Pancreas (tissue), 10 donors: Measurements from ENCODE around the gene XRCC3. TPM values are rescaled to one million over a fixed set of nuclear protein-coding genes. Genes with fewer than 3 reads are reported as not detected.
A peak's percentile ranks its signal among the peaks of the same experiment; 100 is the strongest.

Source experiments
- ATAC-seq, 4 donors: fragments of 200-7000 bp; cut with Tn5 transposase; one replicate each; pipeline versions ENCODE4 v1.8.0 to v1.9.1; 2020; ENCODE audit warnings: mild to moderate bottlenecking in 4 of 4, moderate library complexity in 4 of 4
- DNase-seq, 6 donors: peaks; one replicate each; pipeline ENCODE4 v3.0.0-alpha.2; 2020
- FAIRE-seq: peaks from 2 replicates; lab custom pipeline; 2012; peaks lifted over from hg19 to GRCh38; lab: Jason Lieb, UNC
- H3K27ac ChIP-seq, 4 donors: fragments of 200-600 bp; sonication (generic); 1 replicate in 3 of 4; 2 replicates in 1 of 4; pipeline versions ENCODE4 v1.5.0 to v1.8.0; 2020
- H3K27me3 ChIP-seq, 4 donors: fragments of 200-600 bp; one replicate each; pipeline ENCODE4 v1.8.0; 2021
- H3K36me3 ChIP-seq, 3 donors: fragments of 200-600 bp; sonication (generic) in 1 of 3; one replicate each; pipeline versions ENCODE4 v1.5.0 to v1.8.0; 2020 to 2021
- H3K4me1 ChIP-seq, 3 donors: fragments of 200-600 bp; one replicate each; pipeline ENCODE4 v1.8.0; 2021
- H3K4me3 ChIP-seq, 4 donors: fragments of 200-600 bp; sonication (generic) in 2 of 4; one replicate each; pipeline versions ENCODE4 v1.5.0 to v1.8.0; 2020 to 2021
- H3K9me3 ChIP-seq, 4 donors: fragments of 200-600 bp; one replicate each; pipeline ENCODE4 v1.8.0; 2021
- WGBS, 2 donors: extraction: QIAGEN DNeasy Blood & Tissue Kit; methylation state at CpG; one replicate each; pipeline ENCODE4 v1.1.7; 2013; 5-methylcytosine and 5-hydroxymethylcytosine counted together
- intact Hi-C, 3 donors: fragments of 100-400 bp; cut with DNase I; formaldehyde crosslinking; loops; one replicate each; pipeline versions ENCODE4 v1.11.1 to v1.14.2; 2022
- polyA plus RNA-seq, 2 donors: library from polyadenylated mRNA; stranded (reverse); fragments of 200-250 nt; gene quantifications; one replicate each; pipeline ENCODE4 v1.2.3, GENCODE V29; 2013
- total RNA-seq, 6 donors: library from RNA; stranded (reverse); fragmentation: NEBNext Ultra II Directional in 4 of 6; extraction: Animal tissue kit (Norgen Biotek cat#: 25700) in 4 of 6; gene quantifications; one replicate each; pipeline versions ENCODE4 v1.2.1 to v1.2.4, GENCODE V29; 2021 to 2023
- TF ChIP-seq, protein P1 (sequence below), 4 donors: fragments of 200-600 bp; sonication (generic) in 3 of 4; IDR thresholded peaks; one replicate each; pipeline versions ENCODE4 v1.5.0 to v1.8.0; 2021; ENCODE audit warnings: antibody characterized with exemption in 4 of 4
- donor health status: healthy with polysubstance abuse.
- donor health status: DM: no; HTN: no; CAD: no; lungs with moderate emphysema.
- donor health status: DM: no; HTN: no; CAD: no.
- donor health status: control.
- donor health status: control.
- donor health status: Bipolar disorder and iron deficiency.
- donor health status: DM: yes; HTN: yes; CAD: no.
- donor health status: DM: no; HTN: no; CAD: no.
- donor health status: DM: no; HTN: no; CAD: no.
- donor health status: DM: yes; HTN: yes; CAD: no.

Gene XRCC3
- total and polyA plus RNA-seq, 8 donors, result 1.7 to 5.2 (median 3.0) TPM

DNA sequence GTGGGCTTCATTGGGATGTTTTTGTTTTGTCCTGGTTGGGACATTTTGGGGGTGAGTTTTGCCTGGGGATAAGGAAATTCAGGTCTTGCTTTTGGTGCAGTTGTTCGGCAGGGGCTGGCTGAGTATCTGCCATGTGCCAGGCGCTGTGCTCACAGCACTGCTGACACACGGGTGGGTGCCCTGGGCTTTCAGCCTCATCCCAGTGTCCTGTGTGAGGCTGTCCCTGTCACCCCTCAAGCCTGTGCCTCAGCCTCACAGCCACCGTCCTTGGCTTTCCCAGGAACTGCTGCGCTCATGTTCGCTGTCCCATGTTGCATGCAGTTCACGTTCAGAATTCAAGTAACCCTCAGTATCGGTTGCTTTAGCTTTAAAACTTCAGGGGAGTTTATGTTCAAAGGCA is 24.9 kb downstream of the XRCC3 start:
- Histone ChIP-seq H3K36me3 (peaks cover 0 to 31% (median 21%) of the 10 kb centered on the region in 3 donors), H3K27ac (no peak overlapping the region), H3K27me3 (no peaks in the 10 kb centered on the region), H3K9me3 (no peaks in the 10 kb centered on the region), H3K4me3 (no peak overlapping the region), H3K4me1 (peaks cover 0 to 6% (median 0%) of the 10 kb centered on the region in 3 donors)
- intact Hi-C loops, result no loop called here
- ATAC-seq (no peak), DNase-seq (peak in 1 of 6 donors; percentile 34), FAIRE-seq (no peak)
- 93 to 96% methylated on average over 8 of the region's 8 CpGs for WGBS, 2 donors
- TF ChIP-seq, protein P1, sequence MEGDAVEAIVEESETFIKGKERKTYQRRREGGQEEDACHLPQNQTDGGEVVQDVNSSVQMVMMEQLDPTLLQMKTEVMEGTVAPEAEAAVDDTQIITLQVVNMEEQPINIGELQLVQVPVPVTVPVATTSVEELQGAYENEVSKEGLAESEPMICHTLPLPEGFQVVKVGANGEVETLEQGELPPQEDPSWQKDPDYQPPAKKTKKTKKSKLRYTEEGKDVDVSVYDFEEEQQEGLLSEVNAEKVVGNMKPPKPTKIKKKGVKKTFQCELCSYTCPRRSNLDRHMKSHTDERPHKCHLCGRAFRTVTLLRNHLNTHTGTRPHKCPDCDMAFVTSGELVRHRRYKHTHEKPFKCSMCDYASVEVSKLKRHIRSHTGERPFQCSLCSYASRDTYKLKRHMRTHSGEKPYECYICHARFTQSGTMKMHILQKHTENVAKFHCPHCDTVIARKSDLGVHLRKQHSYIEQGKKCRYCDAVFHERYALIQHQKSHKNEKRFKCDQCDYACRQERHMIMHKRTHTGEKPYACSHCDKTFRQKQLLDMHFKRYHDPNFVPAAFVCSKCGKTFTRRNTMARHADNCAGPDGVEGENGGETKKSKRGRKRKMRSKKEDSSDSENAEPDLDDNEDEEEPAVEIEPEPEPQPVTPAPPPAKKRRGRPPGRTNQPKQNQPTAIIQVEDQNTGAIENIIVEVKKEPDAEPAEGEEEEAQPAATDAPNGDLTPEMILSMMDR (IDR thresholded peaks at IDR 0.05), result no peak

GRCh38 chr14:103688906-103689902 is 26.0 kb downstream of the XRCC3 start:
- WGBS, 2 donors, result 42 to 54% methylated on average over 16 of the region's 16 CpGs
- no peak overlapping the region for H3K4me3 ChIP-seq
- no peaks in the 10 kb centered on the region for H3K27me3 ChIP-seq
- ATAC-seq (peak; percentile 74 to 82 (median 76)), DNase-seq (peak in 2 of 6 donors; percentile 45 to 59), FAIRE-seq (no peak)
- H3K36me3 ChIP-seq, result peaks cover 0 to 37% (median 15%) of the 10 kb centered on the region in 3 donors
- TF ChIP-seq, protein P1 (IDR thresholded peaks at IDR 0.05), result no peak
- intact Hi-C loops, result no loop called here
- H3K9me3 ChIP-seq, result no peaks in the 10 kb centered on the region
- H3K27ac ChIP-seq, result no peak overlapping the region
- peaks cover 0 to 6% (median 0%) of the 10 kb centered on the region in 3 donors for H3K4me1 ChIP-seq

GRCh38 chr14:103688441-103688840 is 26.8 kb downstream of the XRCC3 start:
- ATAC-seq, result no peak
- Histone ChIP-seq H3K4me1 (peaks cover 0 to 6% (median 0%) of the 10 kb centered on the region in 3 donors), H3K9me3 (no peaks in the 10 kb centered on the region), H3K4me3 (no peak overlapping the region), H3K27me3 (no peaks in the 10 kb centered on the region), H3K36me3 (peaks cover 0 to 35% (median 9%) of the 10 kb centered on the region in 3 donors), H3K27ac (no peak overlapping the region)
- DNase-seq, result no peak
- intact Hi-C loops, result no loop called here
- TF ChIP-seq, protein P1 (IDR thresholded peaks at IDR 0.05), result no peak
- 92 to 93% methylated on average over 5 of the region's 5 CpGs for WGBS, 2 donors
- no peak for FAIRE-seq

- TF ChIP-seq, protein P1 (IDR thresholded peaks at IDR 0.05), result no peak
- Histone ChIP-seq H3K36me3 (peaks cover 0 to 41% (median 13%) of the 10 kb centered on the region in 3 donors), H3K4me3 (no peak overlapping the region), H3K27me3 (no peaks in the 10 kb centered on the region), H3K4me1 (peaks cover 0 to 6% (median 0%) of the 10 kb centered on the region in 3 donors), H3K9me3 (no peaks in the 10 kb centered on the region), H3K27ac (no peak overlapping the region)
- DNase-seq, result no peak
- 89 to 91% methylated on average over 4 of the region's 4 CpGs for WGBS, 2 donors
- no peak for ATAC-seq
- intact Hi-C loops, result no loop called here
- no peak for FAIRE-seq
Observed at GRCh38 chr14:103687712-103688111, 27.5 kb downstream of the XRCC3 start.
